Osteocyte (in vitro differentiated cells): ENCODE data around the gene XYLT2. TPM values are rescaled to one million over a fixed set of nuclear protein-coding genes. Genes with fewer than 3 reads are reported as not detected.
"Not testable (repeated sequence)": the region's sequence is repeated elsewhere in the genome, so short reads cannot be mapped to it uniquely, and the experiment has no call there.

Experiments
- DNase-seq: peaks from one replicate; pipeline ENCODE4 v3.0.0; 2021; ENCODE audit warnings: mixed read lengths; ENCODE audit not compliant: unreplicated experiment; ENCODE audit errors: extremely low spot score
- H3K27ac Mint-ChIP-seq: one replicate; pipeline ENCODE4 v1.8.0; 2021; ENCODE audit warnings: mild to moderate bottlenecking, mixed read lengths; ENCODE audit not compliant: unreplicated experiment
- H3K27me3 Mint-ChIP-seq: one replicate; pipeline ENCODE4 v1.8.0; 2021; ENCODE audit warnings: mixed read lengths; ENCODE audit not compliant: unreplicated experiment
- H3K36me3 Mint-ChIP-seq: one replicate; pipeline ENCODE4 v1.8.0; 2021; ENCODE audit warnings: mixed read lengths; ENCODE audit not compliant: unreplicated experiment
- H3K4me1 Mint-ChIP-seq: one replicate; pipeline ENCODE4 v1.8.0; 2021; ENCODE audit warnings: mixed read lengths; ENCODE audit not compliant: unreplicated experiment
- H3K4me3 Mint-ChIP-seq: one replicate; pipeline ENCODE4 v1.8.0; 2021; ENCODE audit warnings: mild to moderate bottlenecking, moderate library complexity, mixed read lengths; ENCODE audit not compliant: unreplicated experiment
- H3K9me3 Mint-ChIP-seq: one replicate; pipeline ENCODE4 v1.8.0; 2021; ENCODE audit warnings: mixed read lengths; ENCODE audit not compliant: unreplicated experiment
- CTCF ChIP-seq: fragments of 200-600 bp; sonication (generic); IDR thresholded peaks from 2 replicates; pipeline ENCODE4 v1.5.0; 2021; ENCODE audit warnings: antibody characterized with exemption, mild to moderate bottlenecking, moderate library complexity
- total RNA-seq: library from RNA; stranded (reverse); gene quantifications from 2 replicates; pipeline ENCODE4 v1.2.1, GENCODE V29; 2021

XYLT2 gene
- total RNA-seq, 1 donor from 2014 or later, result 32.0 TPM

GRCh38 chr17:50314456-50315011 lies 31.4 kb upstream of the XYLT2 start:
- no peak overlapping the region for H3K4me3 Mint-ChIP-seq
- no peak for TF ChIP-seq CTCF
- peaks cover 30% of the 10 kb centered on the region for H3K27me3 Mint-ChIP-seq
- peaks cover 5% of the 10 kb centered on the region for H3K4me1 Mint-ChIP-seq
- H3K36me3 Mint-ChIP-seq, result no peaks in the 10 kb centered on the region
- no peaks in the 10 kb centered on the region for H3K9me3 Mint-ChIP-seq
- no peak for DNase-seq
- no peak overlapping the region for H3K27ac Mint-ChIP-seq

- TF ChIP-seq CTCF, result no peak
- H3K4me3 Mint-ChIP-seq, result no peak overlapping the region
- H3K4me1 Mint-ChIP-seq, result peaks cover 5% of the 10 kb centered on the region
- no peak overlapping the region for H3K27ac Mint-ChIP-seq
- no peaks in the 10 kb centered on the region for H3K36me3 Mint-ChIP-seq
- no peaks in the 10 kb centered on the region for H3K9me3 Mint-ChIP-seq
- DNase-seq, result no peak
- peaks cover 22% of the 10 kb centered on the region for H3K27me3 Mint-ChIP-seq
Measured at GRCh38 chr17:50316016-50316587, 29.8 kb upstream of the XYLT2 start.

GRCh38 chr17:50316660-50317059 lies 29.3 kb upstream of the XYLT2 start:
- not testable (repeated sequence) for DNase-seq, H3K9me3 Mint-ChIP-seq, H3K4me3 Mint-ChIP-seq, H3K4me1 Mint-ChIP-seq, H3K36me3 Mint-ChIP-seq, H3K27ac Mint-ChIP-seq
- peaks cover 20% of the 10 kb centered on the region for H3K27me3 Mint-ChIP-seq

GRCh38 chr17:50317121-50317520 lies 28.8 kb upstream of the XYLT2 start:
- Mint-ChIP-seq H3K9me3 (no peaks in the 10 kb centered on the region), H3K27ac (no peak overlapping the region), H3K27me3 (peaks cover 20% of the 10 kb centered on the region), H3K4me3 (no peak overlapping the region), H3K36me3 (no peaks in the 10 kb centered on the region), H3K4me1 (peaks cover 5% of the 10 kb centered on the region)
- TF ChIP-seq CTCF, result no peak
- no peak for DNase-seq

- H3K27me3 Mint-ChIP-seq, result peaks cover 9% of the 10 kb centered on the region
- H3K9me3 Mint-ChIP-seq, result no peaks in the 10 kb centered on the region
- no peak for TF ChIP-seq CTCF
- no peaks in the 10 kb centered on the region for H3K36me3 Mint-ChIP-seq
- H3K4me1 Mint-ChIP-seq, result no peaks in the 10 kb centered on the region
- DNase-seq, result no peak
- no peak overlapping the region for H3K4me3 Mint-ChIP-seq
- no peak overlapping the region for H3K27ac Mint-ChIP-seq
Measured at GRCh38 chr17:50318501-50319285, 27.2 kb upstream of the XYLT2 start.
